Measurements from ENCODE around the gene RPL18. TPM values are rescaled to one million over a fixed set of nuclear protein-coding genes. Genes with fewer than 3 reads are reported as not detected.

The RPL18 gene
- total and polyA plus RNA-seq, 9 of the 15 experiments (the other 6 are each of a cell fraction or from before 2014, with no cell fraction given): 312 to 2,635 (median 1,653) TPM

- TF ChIP-seq E2F8 (IDR thresholded peaks at IDR 0.05; ENCODE audit: low read depth, partially characterized antibody) (no peak), NELFE (IDR thresholded peaks at IDR 0.05; ENCODE audit: insufficient read depth, insufficient read length) (no peak), CREB3 (tag; conservative IDR thresholded peaks at IDR 0.05; ENCODE audit: low read depth) (no peak), RBFOX2 (IDR thresholded peaks at IDR 0.05; ENCODE audit: low read depth, low read length) (peak; percentile 69), GTF2A2 (tag; IDR thresholded peaks at IDR 0.05) (no peak), ZSCAN32 (CRISPR knock-in tag; IDR thresholded peaks at IDR 0.05) (no peak), ZNF263 (CRISPR knock-in tag; IDR thresholded peaks at IDR 0.05; ENCODE audit: borderline replicate concordance) (peak; percentile 30; the same call in 1 of the 2 replicates), ARID4B (CRISPR knock-in tag; IDR thresholded peaks at IDR 0.05) (no peak), CEBPG (CRISPR knock-in tag; IDR thresholded peaks at IDR 0.05) (no peak), CEBPG (tag; conservative IDR thresholded peaks at IDR 0.05 in 1 of 2, IDR thresholded peaks at IDR 0.05 in 1 of 2) (no peak), CBX1 (IDR thresholded peaks at IDR 0.05; ENCODE audit: low read depth) (0 out of 2 replicates have a peak, but pooled peaks have one; percentile 28), ADNP (tag; IDR thresholded peaks at IDR 0.05) (no peak), DEAF1 (CRISPR knock-in tag; IDR thresholded peaks at IDR 0.05) (no peak)
Observed at GRCh38 chr19:48639483-48640375, 20.8 kb upstream of the RPL18 start (continued).

All from K562 (cell line).